GM12873 (cell line): ENCODE data around the gene CAMTA1.

ENCODE experiments used
- CTCF ChIP-seq: IDR thresholded peaks from 2 replicates; pipeline ENCODE4 v1.5.1; 2012; ENCODE audit warnings: low read depth, mild to moderate bottlenecking, moderate library complexity, low read length, control low read depth; ENCODE audit not compliant: insufficient read depth; ENCODE audit errors: missing control alignments

The CAMTA1 gene

GRCh38 chr1:7688659-7689058 lies 903.4 kb downstream of the CAMTA1 start:
- TF ChIP-seq CTCF = no peak

- no peak for TF ChIP-seq CTCF
Measured at GRCh38 chr1:7690076-7690475, 904.8 kb downstream of the CAMTA1 start.

- no peak for TF ChIP-seq CTCF
Measured at GRCh38 chr1:7690496-7691182, 905.4 kb downstream of the CAMTA1 start.

- TF ChIP-seq CTCF = no peak
Measured at GRCh38 chr1:7691576-7691975, 906.3 kb downstream of the CAMTA1 start.

- no peak for TF ChIP-seq CTCF
Measured at GRCh38 chr1:7692005-7692404, 906.8 kb downstream of the CAMTA1 start.

GRCh38 chr1:7693662-7694061 lies 908.4 kb downstream of the CAMTA1 start:
- no peak for TF ChIP-seq CTCF

GRCh38 chr1:7694600-7695496 lies 909.6 kb downstream of the CAMTA1 start:
- TF ChIP-seq CTCF = no peak
